ENCODE measurements around the gene PIK3C2G.

DNA sequence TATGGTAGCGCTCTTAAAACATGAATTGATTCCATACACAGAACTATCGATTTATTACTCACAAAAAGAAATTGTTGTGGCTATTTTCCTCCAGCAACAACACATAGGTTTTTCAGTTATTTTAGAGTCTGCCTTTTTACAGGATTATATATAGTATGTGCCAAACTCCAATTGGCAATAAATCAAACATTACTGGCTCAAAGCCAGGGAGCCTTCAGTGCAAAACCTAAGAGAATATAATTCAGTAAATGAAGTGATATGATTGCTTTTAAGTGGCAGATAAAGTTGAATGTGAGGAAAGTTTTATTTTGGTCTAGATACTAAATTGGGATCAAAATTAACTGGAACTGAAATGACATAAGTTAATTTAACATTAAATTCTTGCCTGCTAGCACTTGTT lies 234.8 kb downstream of the PIK3C2G start:
- no peak for TF ChIP-seq POLR2A (IDR thresholded peaks at IDR 0.05)
- TF ChIP-seq, protein P1, sequence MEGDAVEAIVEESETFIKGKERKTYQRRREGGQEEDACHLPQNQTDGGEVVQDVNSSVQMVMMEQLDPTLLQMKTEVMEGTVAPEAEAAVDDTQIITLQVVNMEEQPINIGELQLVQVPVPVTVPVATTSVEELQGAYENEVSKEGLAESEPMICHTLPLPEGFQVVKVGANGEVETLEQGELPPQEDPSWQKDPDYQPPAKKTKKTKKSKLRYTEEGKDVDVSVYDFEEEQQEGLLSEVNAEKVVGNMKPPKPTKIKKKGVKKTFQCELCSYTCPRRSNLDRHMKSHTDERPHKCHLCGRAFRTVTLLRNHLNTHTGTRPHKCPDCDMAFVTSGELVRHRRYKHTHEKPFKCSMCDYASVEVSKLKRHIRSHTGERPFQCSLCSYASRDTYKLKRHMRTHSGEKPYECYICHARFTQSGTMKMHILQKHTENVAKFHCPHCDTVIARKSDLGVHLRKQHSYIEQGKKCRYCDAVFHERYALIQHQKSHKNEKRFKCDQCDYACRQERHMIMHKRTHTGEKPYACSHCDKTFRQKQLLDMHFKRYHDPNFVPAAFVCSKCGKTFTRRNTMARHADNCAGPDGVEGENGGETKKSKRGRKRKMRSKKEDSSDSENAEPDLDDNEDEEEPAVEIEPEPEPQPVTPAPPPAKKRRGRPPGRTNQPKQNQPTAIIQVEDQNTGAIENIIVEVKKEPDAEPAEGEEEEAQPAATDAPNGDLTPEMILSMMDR (IDR thresholded peaks at IDR 0.05), result no peak

Data from lower leg skin (tissue), 3 donors.